GM23338 (cell line): ENCODE results near the gene NEO1. TPM values are rescaled to one million over a fixed set of nuclear protein-coding genes. Genes with fewer than 3 reads are reported as not detected.

ENCODE experiments used
- ATAC-seq: fragments of 200-7000 bp; cut with Tn5 transposase; 3 replicates; pipeline ENCODE4 v1.9.1; 2020
- DNase-seq: peaks from one replicate; pipeline ENCODE4 v3.0.0-alpha.2; 2015; ENCODE audit warnings: low spot score
- H2AFZ ChIP-seq: fragments of 200-600 bp; sonication (generic); 2 replicates; pipeline ENCODE4 v1.8.0; 2016; ENCODE audit warnings: antibody characterized with exemption, mild to moderate bottlenecking, moderate library complexity
- H3F3A ChIP-seq: fragments of 200-600 bp; sonication (generic); replicated peaks from 2 replicates; pipeline ENCODE4 v1.8.0; 2017; ENCODE audit warnings: antibody characterized with exemption, mixed run types, low read depth
- H3K27ac ChIP-seq: fragments of 200-600 bp; sonication (generic); 2 replicates; pipeline ENCODE4 v1.6.1; 2016; ENCODE audit warnings: low read depth
- H3K27me3 ChIP-seq: fragments of 200-600 bp; sonication (generic); 2 replicates; pipeline ENCODE4 v1.8.0; 2016; ENCODE audit warnings: mild to moderate bottlenecking, mixed run types, moderate library complexity; ENCODE audit not compliant: insufficient read depth
- H3K36me3 ChIP-seq: fragments of 200-600 bp; sonication (generic); 2 replicates; pipeline ENCODE4 v1.8.0; 2016; ENCODE audit warnings: mild to moderate bottlenecking; ENCODE audit not compliant: insufficient read depth
- H3K4me1 ChIP-seq: fragments of 200-600 bp; sonication (generic); 2 replicates; pipeline ENCODE4 v1.8.0; 2016; ENCODE audit warnings: mild to moderate bottlenecking, moderate library complexity; ENCODE audit not compliant: insufficient read depth
- H3K4me2 ChIP-seq: fragments of 200-600 bp; sonication (generic); 2 replicates; pipeline ENCODE4 v1.7.1; 2017; ENCODE audit warnings: mixed run types
- H3K4me3 ChIP-seq: fragments of 200-600 bp; sonication (generic); 2 replicates; pipeline ENCODE4 v1.6.1; 2016; ENCODE audit warnings: mixed run types
- H3K79me2 ChIP-seq: fragments of 200-600 bp; sonication (generic); replicated peaks from 2 replicates; pipeline ENCODE4 v1.8.0; 2017; ENCODE audit warnings: mild to moderate bottlenecking; ENCODE audit not compliant: insufficient read depth
- H3K9me2 ChIP-seq: fragments of 200-600 bp; sonication (generic); 2 replicates; pipeline ENCODE4 v1.8.0; 2017; ENCODE audit not compliant: insufficient read depth
- H4K20me1 ChIP-seq: fragments of 200-600 bp; sonication (generic); replicated peaks from 2 replicates; pipeline ENCODE4 v1.8.0; 2017; ENCODE audit warnings: mild to moderate bottlenecking; ENCODE audit not compliant: insufficient read depth
- H3K27ac Mint-ChIP-seq: 2 replicates; pipeline ENCODE4 v1.8.0; 2020; ENCODE audit warnings: inconsistent platforms, mild to moderate bottlenecking, moderate library complexity, mixed read lengths
- H3K27me3 Mint-ChIP-seq: 3 replicates; pipeline ENCODE4 v1.8.0; 2022; ENCODE audit warnings: low read depth, mild to moderate bottlenecking, moderate library complexity, mixed read lengths, inconsistent platforms; ENCODE audit not compliant: insufficient read depth, poor library complexity
- H3K36me3 Mint-ChIP-seq: 3 replicates; pipeline ENCODE4 v1.8.0; 2021; ENCODE audit warnings: low read depth, mild to moderate bottlenecking, inconsistent platforms, moderate library complexity, mixed read lengths
- H3K4me1 Mint-ChIP-seq: 3 replicates; pipeline ENCODE4 v1.8.0; 2020; ENCODE audit warnings: mild to moderate bottlenecking, inconsistent platforms, mixed read lengths
- H3K4me3 Mint-ChIP-seq: 3 replicates; pipeline ENCODE4 v1.8.0; 2021; ENCODE audit warnings: moderate library complexity, mild to moderate bottlenecking, inconsistent platforms, mixed read lengths
- H3K9me3 Mint-ChIP-seq: 3 replicates; pipeline ENCODE4 v1.8.0; 2020; ENCODE audit warnings: moderate library complexity, mild to moderate bottlenecking, inconsistent platforms, mixed read lengths
- CREB1 ChIP-seq: fragments of 250-450 bp; sonication (Bioruptor Pico); IDR thresholded peaks from 2 replicates; pipeline ENCODE4 v1.5.0; 2020; ENCODE audit warnings: low read depth, mild to moderate bottlenecking, moderate library complexity
- CTCF ChIP-seq, 2 experiments: fragments of 200-600 bp in 1 of 2; sonication (generic) in 1 of 2; conservative IDR thresholded peaks; 2 replicates each; pipeline versions ENCODE4 v1.5.1 to v1.6.1; 2016 to 2017; ENCODE audit warnings: antibody characterized with exemption in 2 of 2, low read depth in 2 of 2, mild to moderate bottlenecking in 2 of 2, moderate library complexity in 1 of 2
- EZH2 ChIP-seq: fragments of 200-600 bp; sonication (generic); IDR thresholded peaks from one replicate; pipeline ENCODE4 v1.8.0; 2017; ENCODE audit warnings: antibody characterized with exemption, mild to moderate bottlenecking, low read depth; ENCODE audit not compliant: unreplicated experiment
- JUNB ChIP-seq: IDR thresholded peaks from one replicate; pipeline ENCODE4 v1.6.1; 2016; ENCODE audit warnings: antibody characterized with exemption; ENCODE audit not compliant: unreplicated experiment
- POLR2AphosphoS5 ChIP-seq: IDR thresholded peaks from 2 replicates; pipeline ENCODE4 v1.6.1; 2016; ENCODE audit warnings: antibody characterized with exemption, low read depth
- REST ChIP-seq: IDR thresholded peaks from one replicate; pipeline ENCODE4 v1.6.1; 2018; ENCODE audit warnings: antibody characterized with exemption; ENCODE audit not compliant: unreplicated experiment
- ZNF114 ChIP-seq: fragments of 250-450 bp; sonication (Bioruptor Pico); IDR thresholded peaks from 2 replicates; pipeline ENCODE4 v1.5.0; 2020; ENCODE audit warnings: mild to moderate bottlenecking, moderate library complexity
- polyA plus RNA-seq: library from polyadenylated mRNA; unstranded; fragments of >200 nt; fragmentation: Nextera tagmentation; extraction: Ambion mirVana; gene quantifications from 2 replicates; pipeline ENCODE4 v1.2.1, GENCODE V29; 2016
- total RNA-seq: library from RNA; depleted of rRNA; stranded (reverse); fragments of >200 nt; shearing (Covaris generic); gene quantifications from 2 replicates; pipeline ENCODE4 v1.2.3, GENCODE V29; 2014

Gene NEO1
- total and polyA plus RNA-seq, 2 experiments from 2014 or later: 8.4 to 45.8 TPM

- Mint-ChIP-seq H3K36me3 (peaks cover 5% of the 10 kb centered on the region; the same call in 2 of the 3 replicates), H3K4me1 (peaks cover 2% of the 10 kb centered on the region; the same call in 1 of the 3 replicates), H3K9me3 (no peaks in the 10 kb centered on the region), H3K4me3 (no peak overlapping the region), H3K27ac (no peak overlapping the region), H3K27me3 (peaks cover 2% of the 10 kb centered on the region)
- no peak for TF ChIP-seq ZNF114 (CRISPR knock-in tag)
- H3K36me3 ChIP-seq: no peaks in the 10 kb centered on the region
- H3K4me3 ChIP-seq: no peak overlapping the region
- H3K9me2 ChIP-seq: no peaks in the 10 kb centered on the region
- H3K79me2 ChIP-seq: no peaks in the 10 kb centered on the region
- no peaks in the 10 kb centered on the region for H3F3A ChIP-seq
- no peaks in the 10 kb centered on the region for H3K4me1 ChIP-seq
- H3K27me3 ChIP-seq: no peaks in the 10 kb centered on the region
- DNase-seq: no peak
- H3K4me2 ChIP-seq: no peak overlapping the region
- H4K20me1 ChIP-seq: no peaks in the 10 kb centered on the region
- no peak for ATAC-seq
- no peak overlapping the region for H2AFZ ChIP-seq
- H3K27ac ChIP-seq: no peak overlapping the region
These were observed 81.9 kb downstream of the NEO1 start for GRCh38 chr15:73134196-73134595.

- H3K36me3 ChIP-seq: no peaks in the 10 kb centered on the region; the same call in 1 of the 2 replicates
- TF ChIP-seq POLR2AphosphoS5: no peak
- TF ChIP-seq REST: no peak
- no peak for TF ChIP-seq EZH2
- TF ChIP-seq CREB1 (CRISPR knock-in tag): no peak
- no peak for TF ChIP-seq JUNB
- TF ChIP-seq CTCF (conservative IDR thresholded peaks at IDR 0.05; ENCODE audit: low read depth in 2 of 2): no peak
- peaks cover 2% of the 10 kb centered on the region; the same call in 1 of the 3 replicates for H3K4me1 Mint-ChIP-seq
These were observed 86.9 kb downstream of the NEO1 start for GRCh38 chr15:73139041-73139743.

More at GRCh38 chr15:73139041-73139743, 86.9 kb downstream of the NEO1 start:
- H3K27ac ChIP-seq: no peak overlapping the region
- H3K4me3 Mint-ChIP-seq: no peak overlapping the region
- DNase-seq: no peak
- H3K27me3 ChIP-seq: no peaks in the 10 kb centered on the region
- no peak overlapping the region for H3K4me2 ChIP-seq
- no peaks in the 10 kb centered on the region; the same call in 2 of the 3 replicates for H3K36me3 Mint-ChIP-seq
- no peaks in the 10 kb centered on the region for H3K9me2 ChIP-seq
- H4K20me1 ChIP-seq: no peaks in the 10 kb centered on the region
- H3K27me3 Mint-ChIP-seq: no peaks in the 10 kb centered on the region
- H2AFZ ChIP-seq: no peak overlapping the region
- no peaks in the 10 kb centered on the region for H3K4me1 ChIP-seq
- H3K27ac Mint-ChIP-seq: no peak overlapping the region
- no peak overlapping the region for H3K4me3 ChIP-seq
- ATAC-seq: no peak
- H3K9me3 Mint-ChIP-seq: no peaks in the 10 kb centered on the region
- H3F3A ChIP-seq: no peaks in the 10 kb centered on the region
- no peaks in the 10 kb centered on the region for H3K79me2 ChIP-seq
